Kidney (tissue), 14 donors: ENCODE measurements around the gene NLGN4Y. TPM values are rescaled to one million over a fixed set of nuclear protein-coding genes. Genes with fewer than 3 reads are reported as not detected.

Experiments
- DNase-seq, 5 donors: peaks; one replicate each; pipeline ENCODE4 v3.0.0-alpha.2; 2013 to 2020
- FAIRE-seq: peaks from 2 replicates; lab custom pipeline; 2012; peaks lifted over from hg19 to GRCh38; lab: Jason Lieb, UNC
- H3K27ac ChIP-seq, 2 donors: one replicate each; pipeline ENCODE4 v1.7.0; 2013; ENCODE audit warnings: low read depth in 2 of 2, low read length in 2 of 2, inconsistent platforms in 1 of 2
- H3K27me3 ChIP-seq: one replicate; pipeline ENCODE4 v1.7.1; 2013; ENCODE audit warnings: low read length, inconsistent platforms; ENCODE audit not compliant: control insufficient read depth, insufficient read depth
- H3K36me3 ChIP-seq, 3 donors: one replicate each; pipeline versions ENCODE4 v1.7.0 to v1.7.1; 2013; ENCODE audit warnings: low read length in 3 of 3, control low read depth in 1 of 3, inconsistent platforms in 1 of 3; ENCODE audit not compliant: insufficient read depth in 3 of 3, control insufficient read depth in 2 of 3
- H3K4me1 ChIP-seq, 3 donors: one replicate each; pipeline versions ENCODE4 v1.7.0 to v1.7.1; 2013; ENCODE audit warnings: low read length in 3 of 3, inconsistent platforms in 1 of 3, low read depth in 1 of 3; ENCODE audit not compliant: control insufficient read depth in 2 of 3, insufficient read depth in 2 of 3
- H3K4me3 ChIP-seq, 3 donors: one replicate each; pipeline versions ENCODE4 v1.7.0 to v1.8.1; 2013; ENCODE audit warnings: low read length in 3 of 3, control low read depth in 1 of 3, inconsistent platforms in 1 of 3
- H3K9ac ChIP-seq, 3 donors: one replicate each; pipeline versions ENCODE4 v1.7.0 to v1.7.1; 2013; ENCODE audit warnings: low read length in 3 of 3, control low read depth in 1 of 3, inconsistent platforms in 1 of 3
- H3K9me3 ChIP-seq, 3 donors: one replicate each; pipeline versions ENCODE4 v1.7.0 to v1.7.1; 2013; ENCODE audit warnings: low read length in 3 of 3, control low read depth in 1 of 3, inconsistent platforms in 1 of 3; ENCODE audit not compliant: control insufficient read depth in 2 of 3, insufficient read depth in 1 of 3
- intact Hi-C: fragments of 100-400 bp; cut with DNase I; formaldehyde crosslinking; loops from one replicate; pipeline ENCODE4 v1.11.1; 2022
- polyA plus RNA-seq: library from polyadenylated mRNA; stranded (reverse); fragments of 350-450 nt; fragmentation: Illumina TruSeq; extraction: RNeasy Lipid Tissue Mini Kit (QIAGEN cat#74804); gene quantifications from one replicate; pipeline ENCODE4 v1.2.3, GENCODE V29; 2014; ENCODE audit warnings: low read depth, low replicate concordance; ENCODE audit not compliant: insufficient read depth
- total RNA-seq: library from RNA; stranded (reverse); fragmentation: NEBNext Ultra II Directional; extraction: Animal tissue kit (Norgen Biotek cat#: 25700); gene quantifications from one replicate; pipeline ENCODE4 v1.2.1, GENCODE V29; 2021
- TF ChIP-seq, protein P1 (sequence below): IDR thresholded peaks from 3 replicates; pipeline ENCODE4 v1.5.1; 2012; ENCODE audit warnings: mild to moderate bottlenecking, moderate library complexity, borderline replicate concordance; ENCODE audit not compliant: insufficient read depth; ENCODE audit errors: extremely low read depth
- donor health status: control.
- donor health status: control.
- donor health status: control.
- donor health status: control.
- donor health status: control.
- donor health status: DM: yes; HTN: yes; CAD: no.
- donor health status: Normal renal cell carcinoma (clear cell type).

NLGN4Y gene
- total and polyA plus RNA-seq, 2 donors from 2014 or later: 3.7 TPM; not detected in 1

DNA sequence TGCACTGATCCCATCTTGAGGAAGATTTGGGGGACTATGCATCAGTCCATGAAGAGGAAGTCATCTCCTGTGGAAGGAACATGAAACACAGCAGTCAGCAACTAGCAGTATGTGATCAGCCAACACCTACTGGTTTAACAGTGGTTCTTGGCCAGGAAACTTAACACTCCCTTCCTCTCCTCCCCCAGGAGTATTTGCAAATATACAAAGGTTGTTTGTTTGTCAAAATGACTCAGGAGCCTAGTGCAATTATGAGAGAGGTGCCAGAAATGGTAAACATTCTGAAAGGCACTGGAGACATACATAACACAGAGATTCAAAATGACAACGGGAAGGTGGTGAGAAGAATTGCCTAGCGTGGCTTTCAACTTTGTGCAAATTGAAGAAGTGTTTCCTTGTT, 26.3 kb upstream of the NLGN4Y start:
- Histone ChIP-seq H3K4me3 (no peak overlapping the region), H3K4me1 (no peaks in the 10 kb centered on the region), H3K9me3 (no peaks in the 10 kb centered on the region), H3K27ac (no peak overlapping the region), H3K9ac (no peak overlapping the region), H3K27me3 (no peaks in the 10 kb centered on the region), H3K36me3 (no peaks in the 10 kb centered on the region)
- DNase-seq (no peak), FAIRE-seq (no peak)
- TF ChIP-seq, protein P1, sequence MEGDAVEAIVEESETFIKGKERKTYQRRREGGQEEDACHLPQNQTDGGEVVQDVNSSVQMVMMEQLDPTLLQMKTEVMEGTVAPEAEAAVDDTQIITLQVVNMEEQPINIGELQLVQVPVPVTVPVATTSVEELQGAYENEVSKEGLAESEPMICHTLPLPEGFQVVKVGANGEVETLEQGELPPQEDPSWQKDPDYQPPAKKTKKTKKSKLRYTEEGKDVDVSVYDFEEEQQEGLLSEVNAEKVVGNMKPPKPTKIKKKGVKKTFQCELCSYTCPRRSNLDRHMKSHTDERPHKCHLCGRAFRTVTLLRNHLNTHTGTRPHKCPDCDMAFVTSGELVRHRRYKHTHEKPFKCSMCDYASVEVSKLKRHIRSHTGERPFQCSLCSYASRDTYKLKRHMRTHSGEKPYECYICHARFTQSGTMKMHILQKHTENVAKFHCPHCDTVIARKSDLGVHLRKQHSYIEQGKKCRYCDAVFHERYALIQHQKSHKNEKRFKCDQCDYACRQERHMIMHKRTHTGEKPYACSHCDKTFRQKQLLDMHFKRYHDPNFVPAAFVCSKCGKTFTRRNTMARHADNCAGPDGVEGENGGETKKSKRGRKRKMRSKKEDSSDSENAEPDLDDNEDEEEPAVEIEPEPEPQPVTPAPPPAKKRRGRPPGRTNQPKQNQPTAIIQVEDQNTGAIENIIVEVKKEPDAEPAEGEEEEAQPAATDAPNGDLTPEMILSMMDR: no peak
- intact Hi-C loops: no loop called here

DNA sequence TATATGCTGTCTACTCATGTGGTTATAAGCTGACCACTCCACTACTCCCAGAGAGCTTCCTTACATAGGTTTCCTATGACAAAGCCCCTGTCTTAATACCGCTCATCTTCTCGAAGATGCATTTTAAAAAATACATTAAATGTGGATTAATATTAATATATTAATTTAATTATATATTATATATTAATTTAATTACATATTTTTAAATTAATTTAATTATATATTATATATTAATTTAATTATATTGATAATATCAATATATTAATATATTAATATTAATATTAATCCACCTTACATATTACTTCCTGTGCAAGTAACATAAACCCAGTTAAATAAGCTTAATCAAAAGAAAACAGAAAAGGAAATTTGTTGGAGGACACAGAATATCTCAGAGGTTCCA, 19.7 kb upstream of the NLGN4Y start:
- no peaks in the 10 kb centered on the region for H3K4me1 ChIP-seq
- intact Hi-C loops: no loop called here
- H3K27me3 ChIP-seq: no peaks in the 10 kb centered on the region
- no peak overlapping the region for H3K9ac ChIP-seq
- H3K9me3 ChIP-seq: no peaks in the 10 kb centered on the region
- no peak for DNase-seq
- no peak overlapping the region for H3K27ac ChIP-seq
- no peak for FAIRE-seq
- no peaks in the 10 kb centered on the region for H3K36me3 ChIP-seq
- TF ChIP-seq, protein P1: no peak
- no peak overlapping the region for H3K4me3 ChIP-seq

DNA sequence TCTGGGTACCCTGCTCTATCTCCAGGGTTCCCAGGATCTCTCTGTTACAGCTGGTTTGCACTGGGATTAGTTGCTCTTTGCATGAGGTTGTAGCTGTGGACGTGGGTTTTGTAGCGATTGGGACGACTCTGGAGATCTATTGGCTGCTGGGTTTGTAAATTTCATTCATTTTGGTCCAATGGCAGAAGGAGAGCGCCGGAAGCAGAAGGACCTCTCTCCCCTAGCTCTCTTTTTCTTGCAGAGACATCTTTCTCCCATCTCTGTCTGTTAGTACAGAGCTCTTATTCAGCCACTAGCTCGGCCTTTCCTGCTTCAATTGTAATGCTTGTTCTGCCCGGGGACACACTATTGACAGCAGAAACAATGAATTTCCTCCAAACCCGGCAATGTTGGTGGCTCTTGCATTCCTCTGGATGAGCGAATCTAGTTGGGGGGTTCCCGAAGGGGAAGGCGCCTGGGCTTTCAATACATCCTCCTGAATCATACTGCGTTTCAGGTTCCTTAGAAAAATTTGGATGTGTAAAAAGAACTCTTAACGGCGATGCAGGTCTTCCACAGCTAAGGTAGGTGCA, 1.9 kb upstream of the NLGN4Y start:
- no peaks in the 10 kb centered on the region for H3K36me3 ChIP-seq
- H3K4me3 ChIP-seq: no peak overlapping the region
- DNase-seq (peak in 1 of 5 donors; percentile 29), FAIRE-seq (no peak)
- TF ChIP-seq, protein P1: no peak
- intact Hi-C loops: no loop called here
- no peaks in the 10 kb centered on the region for H3K4me1 ChIP-seq
- H3K27me3 ChIP-seq: no peaks in the 10 kb centered on the region
- H3K9ac ChIP-seq: no peak overlapping the region
- H3K9me3 ChIP-seq: no peaks in the 10 kb centered on the region
- no peak overlapping the region for H3K27ac ChIP-seq
